Osteoblast (primary cell): ENCODE data around the gene RASSF1. TPM values are rescaled to one million over a fixed set of nuclear protein-coding genes. Genes with fewer than 3 reads are reported as not detected.

Source experiments
- DNase-seq: peaks from one replicate; pipeline ENCODE4 v3.0.0; 2011; ENCODE audit warnings: low spot score, mixed read lengths; ENCODE audit not compliant: insufficient read length; ENCODE audit errors: missing footprints
- H2AFZ ChIP-seq: 2 replicates; pipeline ENCODE4 v1.6.0; 2011; ENCODE audit warnings: mild to moderate bottlenecking, low read length
- H3K27ac ChIP-seq: 2 replicates; pipeline ENCODE4 v1.5.1; 2011; ENCODE audit warnings: mild to moderate bottlenecking, low read depth, low read length, moderate library complexity
- H3K27me3 ChIP-seq: 2 replicates; pipeline ENCODE4 v1.6.0; 2012; ENCODE audit warnings: mild to moderate bottlenecking, control low read depth, inconsistent platforms, low read length, moderate library complexity; ENCODE audit not compliant: insufficient read depth
- H3K36me3 ChIP-seq: 2 replicates; pipeline ENCODE4 v1.5.1; 2011; ENCODE audit warnings: mild to moderate bottlenecking, low read length, control low read depth, moderate library complexity; ENCODE audit not compliant: insufficient read depth
- H3K4me1 ChIP-seq: 2 replicates; pipeline ENCODE4 v1.5.1; 2011; ENCODE audit warnings: mild to moderate bottlenecking, low read length, control low read depth, moderate library complexity; ENCODE audit not compliant: insufficient read depth
- H3K4me2 ChIP-seq: 2 replicates; pipeline ENCODE4 v1.6.0; 2011; ENCODE audit warnings: mild to moderate bottlenecking, low read length; ENCODE audit not compliant: insufficient read depth
- H3K4me3 ChIP-seq: fragments of 200-600 bp; sonication (generic); 3 replicates; pipeline ENCODE4 v1.5.1; 2012; ENCODE audit warnings: mild to moderate bottlenecking, low read length, inconsistent platforms; ENCODE audit not compliant: insufficient read depth
- H3K79me2 ChIP-seq: 2 replicates; pipeline ENCODE4 v1.6.0; 2012; ENCODE audit warnings: mild to moderate bottlenecking, low read length, control low read depth, inconsistent platforms; ENCODE audit not compliant: insufficient read depth
- H3K9me3 ChIP-seq: 2 replicates; pipeline ENCODE4 v1.5.1; 2011; ENCODE audit warnings: low read depth, low read length, control low read depth
- H4K20me1 ChIP-seq: 2 replicates; pipeline ENCODE4 v1.6.0; 2012; ENCODE audit warnings: mild to moderate bottlenecking, low read length, control low read depth; ENCODE audit not compliant: insufficient read depth
- total RNA-seq: library from RNA; depleted of rRNA; stranded (reverse); fragments of >200 nt; gene quantifications from 2 replicates; pipeline ENCODE4 v1.2.3, GENCODE V29; 2012
- TF ChIP-seq, protein P1 (sequence below): IDR thresholded peaks from 2 replicates; pipeline ENCODE4 v1.5.1; 2011; ENCODE audit warnings: mild to moderate bottlenecking, low read depth, low read length, moderate library complexity; ENCODE audit errors: extremely low read depth

The RASSF1 gene
- total RNA-seq, 1 donor, result 18.1 TPM

GRCh38 chr3:50372349-50372748 lies 31.7 kb upstream of the RASSF1 start:
- H3K27ac ChIP-seq, result no peak overlapping the region
- no peak overlapping the region for H3K4me3 ChIP-seq
- TF ChIP-seq, protein P1, sequence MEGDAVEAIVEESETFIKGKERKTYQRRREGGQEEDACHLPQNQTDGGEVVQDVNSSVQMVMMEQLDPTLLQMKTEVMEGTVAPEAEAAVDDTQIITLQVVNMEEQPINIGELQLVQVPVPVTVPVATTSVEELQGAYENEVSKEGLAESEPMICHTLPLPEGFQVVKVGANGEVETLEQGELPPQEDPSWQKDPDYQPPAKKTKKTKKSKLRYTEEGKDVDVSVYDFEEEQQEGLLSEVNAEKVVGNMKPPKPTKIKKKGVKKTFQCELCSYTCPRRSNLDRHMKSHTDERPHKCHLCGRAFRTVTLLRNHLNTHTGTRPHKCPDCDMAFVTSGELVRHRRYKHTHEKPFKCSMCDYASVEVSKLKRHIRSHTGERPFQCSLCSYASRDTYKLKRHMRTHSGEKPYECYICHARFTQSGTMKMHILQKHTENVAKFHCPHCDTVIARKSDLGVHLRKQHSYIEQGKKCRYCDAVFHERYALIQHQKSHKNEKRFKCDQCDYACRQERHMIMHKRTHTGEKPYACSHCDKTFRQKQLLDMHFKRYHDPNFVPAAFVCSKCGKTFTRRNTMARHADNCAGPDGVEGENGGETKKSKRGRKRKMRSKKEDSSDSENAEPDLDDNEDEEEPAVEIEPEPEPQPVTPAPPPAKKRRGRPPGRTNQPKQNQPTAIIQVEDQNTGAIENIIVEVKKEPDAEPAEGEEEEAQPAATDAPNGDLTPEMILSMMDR, result no peak
- H3K4me1 ChIP-seq, result no peaks in the 10 kb centered on the region
- no peak overlapping the region for H2AFZ ChIP-seq
- no peaks in the 10 kb centered on the region for H3K27me3 ChIP-seq
- H3K4me2 ChIP-seq, result no peak overlapping the region
- no peaks in the 10 kb centered on the region for H3K36me3 ChIP-seq
- DNase-seq, result no peak
- no peaks in the 10 kb centered on the region for H3K79me2 ChIP-seq
- H3K9me3 ChIP-seq, result no peaks in the 10 kb centered on the region
- H4K20me1 ChIP-seq, result no peaks in the 10 kb centered on the region

- Histone ChIP-seq H3K4me3 (no peak overlapping the region), H3K4me2 (no peak overlapping the region), H3K27me3 (peaks cover 5% of the 10 kb centered on the region), H3K36me3 (no peaks in the 10 kb centered on the region), H4K20me1 (no peaks in the 10 kb centered on the region), H3K79me2 (no peaks in the 10 kb centered on the region), H3K4me1 (no peaks in the 10 kb centered on the region), H3K9me3 (no peaks in the 10 kb centered on the region), H2AFZ (no peak overlapping the region), H3K27ac (no peak overlapping the region)
- DNase-seq, result no peak
- TF ChIP-seq, protein P1, result no peak
Observed at GRCh38 chr3:50371133-50371685, 30.6 kb upstream of the RASSF1 start.

DNA sequence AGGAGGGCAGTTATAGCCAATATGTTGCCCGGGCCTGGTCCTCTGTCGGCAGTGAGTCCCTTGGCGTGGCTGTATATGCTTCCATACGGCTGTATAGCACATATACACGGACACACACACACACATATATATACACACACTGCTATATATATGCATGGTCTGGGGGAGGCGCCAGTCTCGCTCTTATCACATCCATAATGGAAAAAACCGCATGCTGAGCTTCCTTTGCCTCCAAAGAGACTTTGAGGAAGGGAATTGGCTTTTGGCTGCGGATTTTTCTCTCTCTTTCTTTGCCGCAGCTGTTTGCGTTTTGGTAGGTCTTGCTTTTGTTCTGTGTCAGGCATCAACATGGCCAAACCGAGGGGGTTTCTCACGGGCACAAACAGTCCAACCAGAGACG lies 30.0 kb upstream of the RASSF1 start:
- Histone ChIP-seq H3K4me2 (no peak overlapping the region), H3K27me3 (peaks cover 5% of the 10 kb centered on the region), H3K4me1 (no peaks in the 10 kb centered on the region), H4K20me1 (peaks cover 2% of the 10 kb centered on the region), H3K4me3 (no peak overlapping the region), H3K27ac (no peak overlapping the region), H3K36me3 (no peaks in the 10 kb centered on the region), H3K9me3 (no peaks in the 10 kb centered on the region), H2AFZ (no peak overlapping the region), H3K79me2 (no peaks in the 10 kb centered on the region)
- no peak for DNase-seq
- TF ChIP-seq, protein P1, result no peak

DNA sequence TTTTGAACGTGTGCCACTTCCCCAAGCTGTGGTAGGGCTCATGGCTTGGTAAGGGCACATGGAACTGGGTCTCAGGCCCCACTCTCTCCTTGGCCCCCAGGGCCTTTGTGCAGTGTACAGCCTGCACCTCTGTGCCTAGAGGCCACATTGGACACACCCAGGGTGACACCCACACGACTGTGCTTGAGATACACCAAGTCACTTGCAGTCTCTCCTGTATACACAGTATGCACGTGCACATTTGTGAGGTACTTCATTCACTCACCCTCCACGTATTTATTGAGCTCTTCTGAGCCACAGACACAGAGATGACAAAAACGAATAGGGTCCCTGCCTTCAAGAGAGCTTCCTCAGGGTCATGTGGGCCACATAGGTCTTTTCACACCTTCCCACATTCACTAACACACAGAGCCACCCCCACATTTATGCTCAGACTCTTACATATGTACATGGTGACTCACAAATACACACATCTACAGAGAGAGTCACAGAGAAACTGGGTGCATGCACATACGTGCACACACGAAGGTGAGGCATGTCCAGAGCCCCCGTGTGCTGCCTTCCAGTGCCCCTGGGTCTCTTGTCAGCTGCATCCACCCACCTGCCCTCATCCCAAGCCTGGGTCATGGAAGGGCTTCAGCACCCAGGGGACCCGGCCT lies 28.5 kb upstream of the RASSF1 start:
- no peak for DNase-seq
- Histone ChIP-seq H3K9me3 (no peaks in the 10 kb centered on the region), H3K27ac (no peak overlapping the region), H3K27me3 (peaks cover 5% of the 10 kb centered on the region), H3K36me3 (no peaks in the 10 kb centered on the region), H4K20me1 (peaks cover 2% of the 10 kb centered on the region), H3K4me1 (peaks cover 4% of the 10 kb centered on the region), H3K4me3 (no peak overlapping the region), H3K79me2 (no peaks in the 10 kb centered on the region), H2AFZ (no peak overlapping the region), H3K4me2 (no peak overlapping the region)
- TF ChIP-seq, protein P1, result no peak
